Measurements from ENCODE around the gene SPATA31E1. TPM values are rescaled to one million over a fixed set of nuclear protein-coding genes. Genes with fewer than 3 reads are reported as not detected.

The SPATA31E1 gene
- total RNA-seq, 1 experiment from 2014 or later, result not detected

DNA sequence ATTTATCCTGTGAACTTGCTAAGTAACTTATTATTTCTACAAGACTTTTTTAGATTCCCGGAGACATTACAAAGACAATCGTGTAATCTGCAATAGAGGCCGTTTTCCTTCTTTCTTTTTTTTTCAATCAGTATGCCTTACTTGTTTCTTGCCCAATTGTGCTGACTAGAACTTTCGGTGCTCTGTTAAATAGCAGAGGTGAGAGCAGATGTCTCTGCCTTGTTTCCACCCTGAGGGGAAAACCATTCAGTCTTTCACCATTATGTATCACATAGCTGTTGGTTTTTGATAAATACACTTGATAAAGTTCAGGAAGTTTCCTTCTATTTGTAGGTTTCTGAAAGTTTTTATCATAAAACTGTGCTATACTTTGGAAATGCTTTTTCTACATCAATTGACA is 10.3 kb downstream of the SPATA31E1 start:
- CTCF ChIA-PET, result no interaction called here
- intact Hi-C loops (cut with micrococcal nuclease; ENCODE audit: unreplicated experiment), result no loop called here
- H3K27me3 ChIP-seq (replicated peaks; ENCODE audit: insufficient read depth, low read depth, low read length, poor library complexity), result no peaks in the 10 kb centered on the region
- no peaks in the 10 kb centered on the region for H3K9me3 ChIP-seq (ENCODE audit: low read depth, low read length, poor library complexity, severe bottlenecking)
- no peak overlapping the region for H3K27ac ChIP-seq (ENCODE audit: low read depth, low read length, poor library complexity, severe bottlenecking)
- no TSS peak for BruUV-seq (replicated peaks)
- DNase-seq (ENCODE audit: low spot score), result no peak
- POLR2A ChIA-PET (ENCODE audit: low non-redundant PET), result no interaction called here
- H3K36me3 ChIP-seq (ENCODE audit: insufficient read depth, low read length, poor library complexity, severe bottlenecking), result no peaks in the 10 kb centered on the region
- H3K4me3 ChIP-seq (ENCODE audit: low read depth, low read length, poor library complexity, severe bottlenecking), result no peak overlapping the region
- no peaks in the 10 kb centered on the region for H3K4me1 ChIP-seq (ENCODE audit: insufficient read depth, low read length, poor library complexity, severe bottlenecking)
- TF ChIP-seq, protein P1, sequence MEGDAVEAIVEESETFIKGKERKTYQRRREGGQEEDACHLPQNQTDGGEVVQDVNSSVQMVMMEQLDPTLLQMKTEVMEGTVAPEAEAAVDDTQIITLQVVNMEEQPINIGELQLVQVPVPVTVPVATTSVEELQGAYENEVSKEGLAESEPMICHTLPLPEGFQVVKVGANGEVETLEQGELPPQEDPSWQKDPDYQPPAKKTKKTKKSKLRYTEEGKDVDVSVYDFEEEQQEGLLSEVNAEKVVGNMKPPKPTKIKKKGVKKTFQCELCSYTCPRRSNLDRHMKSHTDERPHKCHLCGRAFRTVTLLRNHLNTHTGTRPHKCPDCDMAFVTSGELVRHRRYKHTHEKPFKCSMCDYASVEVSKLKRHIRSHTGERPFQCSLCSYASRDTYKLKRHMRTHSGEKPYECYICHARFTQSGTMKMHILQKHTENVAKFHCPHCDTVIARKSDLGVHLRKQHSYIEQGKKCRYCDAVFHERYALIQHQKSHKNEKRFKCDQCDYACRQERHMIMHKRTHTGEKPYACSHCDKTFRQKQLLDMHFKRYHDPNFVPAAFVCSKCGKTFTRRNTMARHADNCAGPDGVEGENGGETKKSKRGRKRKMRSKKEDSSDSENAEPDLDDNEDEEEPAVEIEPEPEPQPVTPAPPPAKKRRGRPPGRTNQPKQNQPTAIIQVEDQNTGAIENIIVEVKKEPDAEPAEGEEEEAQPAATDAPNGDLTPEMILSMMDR (conservative IDR thresholded peaks at IDR 0.05; ENCODE audit: low read depth, low read length), result no peak
- TF ChIP-seq EZH2 (IDR thresholded peaks at IDR 0.05; ENCODE audit: borderline replicate concordance, low read depth, low read length, poor library complexity, severe bottlenecking), result no peak

DNA sequence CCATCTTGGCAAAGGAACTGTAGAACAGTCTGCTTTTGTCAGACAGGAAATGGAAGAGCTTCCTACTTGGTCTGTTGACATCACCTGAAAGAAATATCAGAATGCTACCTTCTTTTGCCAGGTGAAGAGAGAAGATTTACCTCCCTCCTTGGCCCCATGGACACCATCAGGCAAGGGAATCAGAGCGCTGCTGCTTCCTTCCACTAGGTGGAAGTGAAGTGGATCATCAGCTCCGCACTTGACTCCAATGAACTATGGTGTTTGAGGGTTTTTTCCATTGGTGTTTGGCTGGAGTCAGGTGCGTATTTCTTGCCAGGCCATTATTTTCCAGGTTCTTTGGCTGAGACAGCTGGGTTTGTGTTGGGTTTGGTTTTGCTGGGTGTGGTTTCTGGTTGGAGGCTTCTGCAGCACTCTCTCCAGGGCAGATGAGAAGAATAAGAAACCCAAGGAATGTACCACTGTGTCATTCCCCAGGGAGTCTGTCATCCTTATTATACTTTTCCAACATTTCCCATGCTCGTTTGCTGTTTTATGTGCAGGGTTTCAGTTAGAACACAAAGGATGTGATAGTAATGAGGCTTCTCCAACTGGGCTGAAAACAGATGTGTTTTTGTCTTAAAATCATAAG is 12.4 kb downstream of the SPATA31E1 start:
- no peaks in the 10 kb centered on the region for H3K36me3 ChIP-seq (ENCODE audit: insufficient read depth, low read length, poor library complexity, severe bottlenecking)
- intact Hi-C loops (cut with micrococcal nuclease; ENCODE audit: unreplicated experiment), result no loop called here
- H3K27me3 ChIP-seq (replicated peaks; ENCODE audit: insufficient read depth, low read depth, low read length, poor library complexity), result no peaks in the 10 kb centered on the region
- TF ChIP-seq EZH2 (IDR thresholded peaks at IDR 0.05; ENCODE audit: borderline replicate concordance, low read depth, low read length, poor library complexity, severe bottlenecking), result no peak
- TF ChIP-seq, protein P1 (conservative IDR thresholded peaks at IDR 0.05; ENCODE audit: low read depth, low read length), result peak; percentile 33; the same call in 1 of the 2 replicates
- H3K4me3 ChIP-seq (ENCODE audit: low read depth, low read length, poor library complexity, severe bottlenecking), result no peak overlapping the region
- H3K9me3 ChIP-seq (ENCODE audit: low read depth, low read length, poor library complexity, severe bottlenecking), result no peaks in the 10 kb centered on the region
- no peak overlapping the region for H3K27ac ChIP-seq (ENCODE audit: low read depth, low read length, poor library complexity, severe bottlenecking)
- no peaks in the 10 kb centered on the region for H3K4me1 ChIP-seq (ENCODE audit: insufficient read depth, low read length, poor library complexity, severe bottlenecking)
- ChIA-PET CTCF (no interaction called here), POLR2A (ENCODE audit: low non-redundant PET) (no interaction called here)
- DNase-seq (ENCODE audit: low spot score), result no peak
- no TSS peak for BruUV-seq (replicated peaks)

DNA sequence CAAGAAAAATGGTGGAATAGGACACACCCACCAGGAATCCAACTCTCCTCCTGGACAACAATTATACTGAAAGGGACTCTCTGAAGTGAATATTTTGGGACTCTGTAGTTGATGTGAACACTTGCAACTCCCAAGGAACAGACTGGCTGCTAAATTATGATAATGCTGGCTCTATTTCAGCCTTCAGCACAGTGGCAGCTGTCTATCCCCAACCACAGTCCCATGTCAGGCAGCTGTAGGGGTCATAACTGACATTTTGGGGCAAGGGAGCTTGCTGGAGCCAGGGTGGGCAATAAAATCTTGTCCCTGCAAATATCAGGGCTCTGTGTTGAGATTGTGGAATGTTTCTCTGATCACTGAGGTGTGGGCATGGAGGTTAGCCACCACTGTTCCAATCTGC is 14.2 kb downstream of the SPATA31E1 start:
- Histone ChIP-seq H3K9me3 (ENCODE audit: low read depth, low read length, poor library complexity, severe bottlenecking) (no peaks in the 10 kb centered on the region), H3K4me1 (ENCODE audit: insufficient read depth, low read length, poor library complexity, severe bottlenecking) (no peaks in the 10 kb centered on the region), H3K27me3 (replicated peaks; ENCODE audit: insufficient read depth, low read depth, low read length, poor library complexity) (no peaks in the 10 kb centered on the region), H3K36me3 (ENCODE audit: insufficient read depth, low read length, poor library complexity, severe bottlenecking) (no peaks in the 10 kb centered on the region), H3K4me3 (ENCODE audit: low read depth, low read length, poor library complexity, severe bottlenecking) (no peak overlapping the region), H3K27ac (ENCODE audit: low read depth, low read length, poor library complexity, severe bottlenecking) (no peak overlapping the region)
- ChIA-PET POLR2A (ENCODE audit: low non-redundant PET) (no interaction called here), CTCF (no interaction called here)
- intact Hi-C loops (cut with micrococcal nuclease; ENCODE audit: unreplicated experiment), result no loop called here
- TF ChIP-seq, protein P1 (conservative IDR thresholded peaks at IDR 0.05; ENCODE audit: low read depth, low read length), result no peak
- no peak for TF ChIP-seq EZH2 (IDR thresholded peaks at IDR 0.05; ENCODE audit: borderline replicate concordance, low read depth, low read length, poor library complexity, severe bottlenecking)
- no TSS peak for BruUV-seq (replicated peaks)
- DNase-seq (ENCODE audit: low spot score), result no peak

Data from A673 (cell line).